ES-I3 (cell line): ENCODE data around the gene ADM2.
"Not testable (repeated sequence)": the region's sequence is repeated elsewhere in the genome, so short reads cannot be mapped to it uniquely, and the experiment has no call there.

ENCODE experiments used
- H3K36me3 ChIP-seq: 2 replicates; pipeline ENCODE4 v1.6.1; 2013; ENCODE audit warnings: mild to moderate bottlenecking, low read length, control low read depth, moderate library complexity; ENCODE audit not compliant: insufficient read depth
- H3K4me1 ChIP-seq: 2 replicates; pipeline ENCODE4 v1.6.1; 2013; ENCODE audit warnings: mild to moderate bottlenecking, control low read depth, low read length; ENCODE audit not compliant: insufficient read depth
- H3K9ac ChIP-seq: 2 replicates; pipeline ENCODE4 v1.6.1; 2013; ENCODE audit warnings: low read depth, mild to moderate bottlenecking, low read length, moderate library complexity
- H3K9me3 ChIP-seq: 2 replicates; pipeline ENCODE4 v1.6.1; 2013; ENCODE audit warnings: mild to moderate bottlenecking, low read length, moderate library complexity; ENCODE audit not compliant: control insufficient read depth, insufficient read depth

Gene ADM2

DNA sequence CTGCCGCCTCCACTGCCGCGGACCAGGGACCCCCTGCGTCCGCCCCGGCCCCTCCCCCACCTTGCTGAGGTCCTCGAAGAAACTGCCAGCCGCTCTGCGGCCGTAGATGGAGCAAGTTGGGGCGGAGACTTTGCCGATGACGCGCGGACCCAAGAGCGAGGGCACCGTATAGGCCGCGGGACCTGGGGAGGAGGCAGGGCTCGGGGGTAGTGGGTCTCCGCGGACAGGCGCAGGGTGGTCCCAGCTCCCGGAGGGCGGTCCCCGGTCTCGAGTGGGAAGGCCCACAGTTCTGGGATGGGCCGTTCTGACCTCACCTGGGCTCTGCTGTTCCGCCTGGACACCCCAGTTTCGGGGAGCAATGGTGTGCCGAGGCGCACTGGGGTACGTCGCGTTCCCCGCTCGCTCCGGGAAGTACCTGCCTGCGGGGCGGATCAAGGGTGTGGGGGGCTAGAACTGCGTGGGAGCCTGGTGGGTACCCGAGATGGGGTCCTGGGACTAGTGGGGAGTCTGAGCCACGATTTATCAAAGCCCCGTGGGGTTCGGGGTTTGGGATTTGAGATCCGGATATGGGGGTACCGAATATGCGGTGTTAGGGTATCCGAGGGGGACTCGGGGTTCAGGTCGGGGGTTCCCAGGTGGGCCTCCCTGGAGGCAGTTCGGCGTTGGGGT is 49.7 kb downstream of the ADM2 start:
- peak overlapping the region; percentile 66 for H3K9ac ChIP-seq
- H3K4me1 ChIP-seq: no peaks in the 10 kb centered on the region
- no peaks in the 10 kb centered on the region for H3K9me3 ChIP-seq
- H3K36me3 ChIP-seq: no peaks in the 10 kb centered on the region

DNA sequence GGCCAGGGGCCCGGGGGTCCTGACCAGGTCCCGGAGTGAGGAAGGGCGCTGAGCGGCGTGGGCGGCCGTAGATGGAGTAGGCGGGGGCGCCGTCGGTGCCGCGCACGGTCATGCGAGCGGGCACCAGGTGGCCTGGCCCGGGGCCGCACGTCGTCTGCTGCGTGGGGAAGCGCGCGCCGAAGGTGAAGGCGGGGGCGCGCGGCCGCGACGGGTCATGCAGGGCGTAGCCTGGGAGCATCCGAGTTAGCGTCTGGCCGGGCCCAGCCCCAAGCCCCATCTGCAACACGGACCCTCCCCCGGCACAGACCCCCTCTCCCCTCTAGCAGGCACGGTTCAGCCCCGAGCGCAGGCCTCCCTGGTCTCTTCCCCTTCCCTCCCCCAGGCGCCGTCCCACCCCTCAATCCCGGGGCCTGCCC is 50.2 kb downstream of the ADM2 start:
- Histone ChIP-seq H3K4me1 (no peaks in the 10 kb centered on the region), H3K9me3 (no peaks in the 10 kb centered on the region), H3K36me3 (no peaks in the 10 kb centered on the region), H3K9ac (peak overlapping the region; percentile 66)

GRCh38 chr22:50531962-50532674 is 50.8 kb downstream of the ADM2 start:
- peak overlapping the region; percentile 66; the same call in 1 of the 2 replicates for H3K9ac ChIP-seq

DNA sequence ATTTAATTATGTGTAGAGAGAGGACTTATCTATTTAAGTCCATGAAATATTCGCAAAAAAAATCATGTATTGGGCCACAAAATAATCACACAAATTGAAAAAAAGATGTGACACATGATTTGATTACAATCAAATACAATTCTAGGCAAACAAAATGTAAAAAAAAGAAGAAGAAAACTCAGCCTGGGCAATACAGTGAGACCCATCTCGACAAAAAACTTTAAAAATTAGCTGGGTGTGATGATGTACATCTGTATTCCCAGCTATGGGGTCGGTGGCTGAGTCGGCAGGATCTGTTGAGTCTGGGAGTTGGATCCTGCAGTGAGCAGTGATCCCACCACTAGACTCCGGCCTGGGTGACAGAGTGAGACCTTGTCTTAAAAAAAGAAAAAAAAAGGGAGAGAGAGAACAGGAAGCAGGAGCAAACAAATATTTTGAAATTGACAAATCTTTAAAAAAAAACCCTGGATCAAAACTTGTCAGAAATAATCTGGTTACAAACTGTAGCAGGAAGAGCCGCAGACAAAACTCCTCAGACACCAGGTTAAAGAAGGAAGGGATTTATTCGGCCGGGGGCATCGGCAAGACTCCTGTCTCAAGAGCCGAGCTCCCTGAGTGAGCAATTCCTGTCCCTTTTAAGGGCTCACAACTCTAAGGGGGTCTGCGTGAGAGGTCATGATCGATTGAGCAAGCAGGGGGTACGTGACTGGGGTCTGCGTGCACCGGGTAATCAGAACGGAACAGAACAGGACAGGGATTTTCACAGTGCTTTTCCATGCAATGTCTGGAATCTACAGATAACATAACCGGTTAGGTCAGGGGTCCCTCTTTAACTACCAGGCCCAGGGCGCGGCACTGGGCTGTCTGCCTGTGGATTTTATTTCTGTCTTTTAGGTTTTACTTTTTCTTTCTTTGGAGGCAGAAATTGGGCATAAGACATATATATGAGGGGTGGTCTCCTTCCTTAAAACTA is 51.8 kb downstream of the ADM2 start:
- Histone ChIP-seq H3K9ac (no peak overlapping the region), H3K9me3 (no peaks in the 10 kb centered on the region), H3K36me3 (no peaks in the 10 kb centered on the region), H3K4me1 (no peaks in the 10 kb centered on the region)

More at GRCh38 chr22:50531962-50532674, 50.8 kb downstream of the ADM2 start:
- Histone ChIP-seq H3K4me1 (no peaks in the 10 kb centered on the region), H3K36me3 (no peaks in the 10 kb centered on the region), H3K9me3 (no peaks in the 10 kb centered on the region)

- H3K36me3 ChIP-seq, H3K9ac ChIP-seq, H3K4me1 ChIP-seq, H3K9me3 ChIP-seq: not testable (repeated sequence)
These were observed 52.7 kb downstream of the ADM2 start for GRCh38 chr22:50533856-50534711.

GRCh38 chr22:50535113-50535512 is 53.8 kb downstream of the ADM2 start:
- Histone ChIP-seq H3K9me3 (no peaks in the 10 kb centered on the region; the same call in 1 of the 2 replicates), H3K36me3 (no peaks in the 10 kb centered on the region), H3K9ac (no peak overlapping the region), H3K4me1 (no peaks in the 10 kb centered on the region)
